Measurements from ENCODE around the gene MED7. TPM values are rescaled to one million over a fixed set of nuclear protein-coding genes. Genes with fewer than 3 reads are reported as not detected.

Gene MED7
- total RNA-seq, 2 experiments from 2014 or later: 18.9 to 23.3 TPM

GRCh38 chr5:157182143-157182757 lies 39.6 kb upstream of the MED7 start:
- TF ChIP-seq EZH2phosphoT487 (IDR thresholded peaks at IDR 0.05; ENCODE audit: borderline replicate concordance, low read depth, low read length): no peak
- TF ChIP-seq CTCF (conservative IDR thresholded peaks at IDR 0.05; ENCODE audit: low read length): no peak
- no peak for DNase-seq (ENCODE audit: low spot score)
- CTCF ChIA-PET (ENCODE audit: unreplicated experiment): no interaction called here
- Histone ChIP-seq H3K36me3 (ENCODE audit: insufficient read depth, low read length) (no peaks in the 10 kb centered on the region), H3K79me2 (ENCODE audit: insufficient read depth, low read depth, low read length) (no peaks in the 10 kb centered on the region), H3K4me3 (ENCODE audit: low read depth, low read length, poor library complexity, severe bottlenecking) (no peak overlapping the region), H3K4me1 (ENCODE audit: insufficient read depth, low read length, poor library complexity, severe bottlenecking) (no peaks in the 10 kb centered on the region), H3K9me3 (ENCODE audit: low read length) (no peaks in the 10 kb centered on the region), H3K27ac (ENCODE audit: low read depth, low read length, poor library complexity, severe bottlenecking) (no peak overlapping the region), H3K9me2 (ENCODE audit: insufficient read depth, low read length) (no peaks in the 10 kb centered on the region), H2AFZ (ENCODE audit: low read length) (0 out of 2 replicates have a peak overlapping the region, but pooled peaks have one; percentile 42), H4K20me1 (ENCODE audit: insufficient read depth, low read length) (no peaks in the 10 kb centered on the region), H3K4me2 (ENCODE audit: low read length) (peak overlapping the region; percentile 28; the same call in 1 of the 2 replicates)
- BruUV-seq (replicated peaks): no TSS peak
- POLR2A ChIA-PET: interaction anchor here (0.6 to 0.7 kb wide), 2 partner anchors 37 to 80 kb away, joined by 3 read pairs; no protein-coding TSS in a partner anchor
- intact Hi-C loops (cut with micrococcal nuclease; ENCODE audit: unreplicated experiment): no loop called here

DNA sequence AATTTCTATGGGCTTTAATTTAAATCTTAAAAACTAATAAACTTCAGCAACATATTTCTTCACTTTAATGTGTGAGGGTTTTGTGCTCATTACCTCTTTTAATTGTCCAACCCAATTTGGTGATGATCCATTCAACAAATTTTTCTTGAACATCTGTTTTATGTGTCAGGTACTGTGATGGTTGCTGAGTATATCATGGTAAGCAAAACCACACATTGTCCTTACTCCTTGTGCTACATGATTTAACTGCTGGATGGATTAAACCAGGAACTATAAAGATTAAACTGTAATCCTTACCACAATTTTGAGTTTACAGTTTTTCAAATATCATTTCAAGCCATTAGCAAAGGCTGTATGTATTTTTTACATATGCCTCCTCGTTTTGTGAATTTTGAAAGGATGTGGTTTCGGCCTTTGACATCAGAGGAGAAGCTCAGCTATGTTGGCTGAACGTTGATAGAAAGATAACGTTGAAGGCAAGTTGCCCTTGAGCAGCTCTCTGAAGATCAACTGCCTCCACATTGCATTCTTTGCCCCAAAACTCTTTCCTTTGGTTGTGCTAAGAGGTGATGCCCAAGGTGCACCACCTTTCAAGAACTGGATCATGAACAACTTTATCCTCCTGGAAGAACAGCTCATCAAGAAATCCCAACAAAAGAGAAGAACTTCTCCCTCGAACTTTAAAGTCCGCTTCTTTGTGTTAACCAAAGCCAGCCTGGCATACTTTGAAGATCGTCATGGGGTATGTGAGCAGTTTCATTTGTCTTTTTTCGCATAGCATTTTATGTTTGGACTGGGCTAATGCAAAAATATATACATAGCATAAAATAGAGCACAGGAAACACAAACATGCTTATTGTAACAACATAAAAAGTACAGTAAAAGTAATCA lies 38.0 kb upstream of the MED7 start, which contains the start of gene ITK:
ITK (plus strand) TSS at position 467 of the 891 bp plus-strand sequence; CDS start at position 605, 138 bp downstream.
- BruUV-seq (replicated peaks): no TSS peak
- Histone ChIP-seq H4K20me1 (ENCODE audit: insufficient read depth, low read length) (no peaks in the 10 kb centered on the region), H3K4me2 (ENCODE audit: low read length) (peak within 1 kb of the TSS; percentile 28; the same call in 1 of the 2 replicates), H3K36me3 (ENCODE audit: insufficient read depth, low read length) (no peaks in the 10 kb centered on the region), H3K4me1 (ENCODE audit: insufficient read depth, low read length, poor library complexity, severe bottlenecking) (no peaks in the 10 kb centered on the region), H3K9me3 (ENCODE audit: low read length) (no peaks in the 10 kb centered on the region), H3K4me3 (ENCODE audit: low read depth, low read length, poor library complexity, severe bottlenecking) (no peak within 1 kb of the TSS), H3K27ac (ENCODE audit: low read depth, low read length, poor library complexity, severe bottlenecking) (no peak within 1 kb of the TSS), H3K9me2 (ENCODE audit: insufficient read depth, low read length) (no peaks in the 10 kb centered on the region), H3K79me2 (ENCODE audit: insufficient read depth, low read depth, low read length) (no peaks in the 10 kb centered on the region), H2AFZ (ENCODE audit: low read length) (peak within 1 kb of the TSS; percentile 42)
- ChIA-PET POLR2A (interaction anchor here (0.6 to 1.2 kb wide), 3 partner anchors 17 to 37 kb away, joined by 3 to 4 read pairs (median 4); no protein-coding TSS in a partner anchor), CTCF (ENCODE audit: unreplicated experiment) (no interaction called here)
- TF ChIP-seq CTCF (conservative IDR thresholded peaks at IDR 0.05; ENCODE audit: low read length) (no peak), EZH2phosphoT487 (IDR thresholded peaks at IDR 0.05; ENCODE audit: borderline replicate concordance, low read depth, low read length) (no peak)
- no peak for DNase-seq (ENCODE audit: low spot score)
- intact Hi-C loops (cut with micrococcal nuclease; ENCODE audit: unreplicated experiment): no loop called here

Measured in OCI-LY7 (cell line).